GM18858 (cell line): Measurements from ENCODE around the gene CLBA1.

ENCODE experiments used
- ATAC-seq: cut with Tn5 transposase; IDR thresholded peaks from one replicate; pipeline ENCODE4 v1.9.1; 2021; ENCODE audit not compliant: unreplicated experiment

Gene CLBA1

DNA sequence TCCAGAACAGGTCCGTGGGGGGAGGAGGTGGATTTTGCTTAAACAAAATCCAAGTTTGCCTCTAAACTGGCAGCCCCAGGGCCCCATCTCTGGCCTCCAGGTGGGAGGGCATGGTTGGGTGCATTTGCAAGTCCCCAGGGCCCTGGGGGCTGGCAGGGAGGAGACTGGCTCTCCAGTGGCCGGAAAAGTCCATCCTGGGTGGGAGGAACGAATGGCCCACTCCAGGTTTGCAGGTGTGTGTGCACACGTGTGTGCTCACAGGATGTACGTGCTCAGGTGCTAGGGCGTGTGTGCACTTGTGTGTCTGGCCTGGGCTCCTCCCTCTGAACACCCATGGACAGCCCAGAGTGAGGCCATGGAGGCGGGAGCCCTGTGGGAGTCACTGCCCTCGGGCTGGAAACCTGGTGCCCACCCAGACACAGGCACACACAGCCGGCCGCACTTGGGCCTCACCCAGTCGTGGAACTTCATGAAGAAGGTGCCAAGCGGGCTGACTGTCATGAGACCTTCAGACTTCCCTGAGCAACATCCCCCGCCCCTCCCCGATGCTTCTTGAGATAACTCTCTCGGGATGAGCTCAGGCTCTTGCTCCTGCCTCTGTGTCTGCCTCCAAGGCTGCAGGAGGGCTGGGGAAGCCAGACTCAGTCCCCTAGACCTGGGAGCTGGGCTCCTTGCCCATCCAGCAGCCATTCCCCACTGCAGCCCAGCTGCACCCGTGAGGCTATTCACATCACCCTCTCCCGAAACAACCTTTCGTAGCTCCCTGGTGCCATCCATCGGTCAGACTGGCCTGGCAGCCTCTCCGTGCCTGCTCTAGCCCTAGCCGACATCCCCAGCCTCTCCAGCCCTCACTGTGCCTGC, 16.8 kb upstream of the CLBA1 start:
- ATAC-seq, result no peak

DNA sequence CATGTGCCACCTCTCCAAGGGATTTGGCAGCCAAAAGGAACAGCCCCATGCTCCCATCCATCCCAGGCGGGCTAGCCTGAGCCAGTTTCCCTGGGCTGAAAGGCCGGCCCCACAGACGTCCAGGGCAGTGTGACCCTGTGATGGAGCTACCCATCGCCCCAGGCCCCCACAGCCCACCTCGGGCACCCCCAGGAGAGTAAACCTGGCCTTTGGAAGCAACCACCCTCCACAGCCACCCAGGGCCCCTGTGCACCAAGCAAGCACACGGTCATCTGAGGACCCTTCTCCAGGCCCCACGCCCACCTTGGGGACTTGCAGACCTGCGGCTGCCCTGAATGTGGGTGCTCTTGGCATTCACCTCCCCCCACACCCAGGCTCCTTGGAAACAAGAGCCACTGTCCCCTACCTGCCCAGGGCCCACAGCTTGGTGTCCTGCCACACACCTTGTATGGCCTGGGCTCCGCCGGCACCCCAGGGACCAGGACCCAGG, 15.8 kb upstream of the CLBA1 start:
- no peak for ATAC-seq

DNA sequence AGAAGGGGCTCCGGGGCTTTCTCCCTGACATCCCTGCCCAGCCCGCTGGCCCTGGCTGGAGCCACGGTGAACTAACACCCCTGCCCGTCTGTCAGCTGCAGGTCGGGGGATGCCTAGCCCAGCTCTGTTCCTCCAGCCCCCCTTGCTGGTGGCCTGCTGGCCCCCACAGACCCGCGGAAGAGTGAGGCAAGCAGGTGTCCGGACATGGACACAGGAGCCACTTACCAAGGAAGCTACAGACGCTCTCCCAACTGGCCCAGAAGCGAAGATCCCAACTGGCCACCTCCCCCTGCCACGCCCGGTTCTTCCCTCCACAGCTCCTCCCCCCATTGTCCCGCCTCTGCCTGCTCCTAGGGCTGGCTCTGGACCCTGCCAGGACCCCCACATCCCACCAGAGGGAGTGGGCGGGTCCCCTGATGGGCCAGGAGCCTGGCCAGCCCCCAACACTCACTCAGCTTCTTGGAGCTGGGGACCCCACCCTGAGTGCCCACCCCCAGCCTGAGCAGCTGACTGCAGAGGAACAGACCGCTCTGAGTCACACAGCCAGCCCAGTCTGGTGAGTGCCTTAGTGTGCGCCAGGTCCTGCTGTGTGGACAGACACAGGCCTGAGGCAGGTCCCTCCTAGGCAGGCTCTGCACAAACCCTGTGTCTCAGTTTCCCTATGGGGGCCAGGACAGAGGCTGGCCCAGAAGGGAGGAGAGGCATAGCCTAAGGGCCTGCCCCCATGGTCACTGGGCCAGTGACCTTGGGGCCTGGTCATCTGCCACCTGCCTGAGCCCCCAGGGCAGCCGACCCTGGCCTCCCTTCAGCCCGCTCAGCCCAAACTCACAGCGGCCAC, 15.1 kb upstream of the CLBA1 start:
- ATAC-seq, result no peak

DNA sequence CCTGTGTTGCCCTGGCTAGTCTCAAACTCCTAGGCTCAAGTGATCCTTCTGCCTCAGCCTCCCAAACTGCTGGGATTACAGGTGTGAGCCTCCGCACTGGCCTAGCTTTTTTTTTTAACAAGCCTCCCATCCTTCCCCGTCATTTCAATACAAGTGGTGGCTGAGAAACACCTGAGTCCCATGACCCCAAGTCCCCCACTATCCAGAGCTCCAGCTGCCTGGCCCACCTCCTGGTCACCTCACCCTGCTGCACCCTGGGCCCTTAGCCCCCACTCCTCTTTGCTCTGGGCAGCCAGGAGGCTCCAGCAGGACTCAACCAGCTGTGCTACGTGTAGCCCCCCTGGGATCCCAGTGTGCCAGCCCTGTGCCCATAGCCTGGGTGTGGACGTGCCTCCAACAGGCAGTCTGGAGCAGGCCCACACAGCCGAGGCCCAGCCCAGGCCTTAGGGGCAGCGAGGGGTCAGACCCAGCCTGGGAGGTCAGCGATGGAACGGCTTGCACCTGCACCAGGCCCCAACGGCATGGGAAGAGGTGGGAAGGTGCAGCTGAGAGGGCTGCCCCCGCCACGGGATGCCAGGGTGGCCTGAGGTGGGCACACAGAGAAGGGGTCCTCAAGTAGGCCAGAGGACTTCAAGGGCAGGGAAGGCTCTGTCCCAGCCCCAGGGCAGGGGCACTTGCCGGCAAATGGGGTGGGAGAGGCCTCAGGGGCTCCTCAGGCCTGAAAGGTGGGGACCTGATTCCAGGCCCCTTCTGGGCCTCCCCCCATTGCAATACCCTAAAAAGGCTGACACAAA, 13.9 kb upstream of the CLBA1 start:
- no peak for ATAC-seq

DNA sequence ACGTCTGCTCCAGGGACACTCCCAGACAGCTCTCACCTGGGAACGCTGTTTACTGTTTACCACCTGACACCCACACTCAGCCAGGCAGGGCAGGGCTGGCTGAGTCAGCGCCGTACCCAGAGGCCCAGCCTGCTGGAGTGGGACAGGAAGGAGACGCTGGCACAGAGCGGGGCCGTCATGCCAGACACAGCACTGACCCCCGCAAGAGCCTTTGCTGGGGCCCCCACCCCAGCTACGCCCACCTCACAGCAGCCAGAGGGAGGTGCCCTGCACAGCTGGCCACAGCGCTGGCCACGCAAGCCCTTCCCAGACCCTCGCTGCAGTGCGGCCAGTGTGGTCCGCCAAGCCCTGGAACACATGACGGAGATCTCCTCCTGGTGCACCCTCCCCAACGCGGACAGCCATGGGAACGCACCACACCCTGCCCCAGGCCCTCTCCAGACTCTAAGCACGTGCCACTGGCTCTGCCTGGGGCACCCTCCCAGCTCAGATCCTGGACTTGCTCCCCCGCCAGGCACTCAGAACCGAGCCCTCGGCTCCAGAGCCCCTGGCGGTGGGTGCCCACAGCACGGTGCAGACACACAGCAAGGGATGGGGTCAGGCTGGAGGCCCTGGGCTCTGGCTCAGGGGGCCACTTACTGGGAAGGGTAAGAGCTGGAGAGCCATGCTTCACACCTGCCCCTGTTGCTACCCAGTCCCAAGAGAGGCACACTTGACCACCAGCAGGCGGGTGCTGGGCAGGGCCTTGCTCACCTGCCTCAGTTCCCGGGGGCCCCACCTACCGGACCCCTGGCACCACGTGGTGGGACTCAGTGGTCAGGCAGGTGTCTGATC, 13.1 kb upstream of the CLBA1 start:
- ATAC-seq, result no peak

DNA sequence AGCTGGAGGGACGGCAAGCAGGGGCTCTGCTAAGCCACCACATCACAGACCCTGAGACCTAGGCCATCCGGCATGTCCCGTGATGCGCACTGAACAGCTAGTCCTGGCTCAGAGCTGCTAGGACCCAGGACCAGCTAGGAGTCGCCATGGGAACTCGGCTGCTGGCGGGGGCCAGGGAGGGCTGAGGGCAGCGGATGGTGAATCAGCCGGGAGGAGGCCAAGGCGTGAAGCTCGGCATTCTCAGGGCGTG, 12.5 kb upstream of the CLBA1 start:
- ATAC-seq, result no peak

DNA sequence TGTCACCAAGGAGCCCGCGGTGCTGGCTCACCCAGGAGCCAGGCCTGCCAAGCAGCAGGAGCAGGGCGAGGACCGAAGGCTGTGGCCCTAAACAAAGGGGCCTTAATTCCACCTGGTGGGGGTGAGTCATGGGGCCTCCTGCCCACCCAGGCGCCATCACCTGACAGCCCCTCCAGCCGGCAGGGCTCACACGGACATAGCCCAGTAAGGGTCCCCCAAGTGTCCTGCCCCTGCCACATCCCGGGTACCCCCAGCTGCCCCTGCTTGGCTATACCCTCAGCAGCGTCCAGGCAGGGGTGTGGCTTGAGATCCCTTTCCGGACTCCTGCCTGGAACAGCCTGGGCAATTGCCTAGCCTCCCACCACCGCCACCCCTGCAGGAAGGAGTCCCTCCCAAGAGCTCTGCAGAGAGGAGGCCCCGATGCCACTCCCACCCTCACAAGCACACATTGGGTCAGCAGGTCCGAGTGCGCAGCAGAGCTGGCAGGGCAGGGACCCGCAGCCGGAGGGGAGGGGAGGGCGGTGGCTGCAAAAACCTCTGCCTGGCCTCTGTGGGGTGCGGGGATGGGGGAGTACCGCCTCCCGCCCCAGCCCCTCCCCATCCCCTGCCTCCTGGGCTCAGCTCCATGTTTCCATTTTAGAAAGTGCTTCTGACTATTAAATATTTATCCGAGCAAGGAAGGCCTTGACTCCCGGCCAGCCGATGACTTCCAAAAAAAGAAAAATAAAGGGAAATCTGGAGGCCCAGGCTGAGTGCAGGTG, 12.0 kb upstream of the CLBA1 start:
- ATAC-seq, result no peak

DNA sequence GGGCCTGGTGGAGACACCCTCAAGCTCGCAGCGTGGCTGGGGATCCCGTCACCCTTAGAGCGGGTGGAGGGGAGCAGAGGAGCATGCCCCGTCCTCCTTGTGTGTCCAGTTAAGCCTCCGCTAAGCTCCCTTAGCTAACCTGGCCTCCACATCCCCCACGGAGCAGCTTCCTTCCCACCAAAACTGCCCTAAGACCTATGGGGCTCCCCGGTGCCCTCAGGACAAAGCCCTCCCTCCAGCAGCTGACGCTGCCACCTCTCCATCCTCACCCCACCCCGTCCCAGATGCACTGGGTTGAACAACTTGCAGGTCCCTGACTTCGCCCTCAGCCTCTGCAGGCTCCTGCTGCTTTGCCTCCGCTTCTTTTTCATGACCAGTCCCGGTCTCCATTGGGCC, 11.4 kb upstream of the CLBA1 start:
- ATAC-seq, result no peak

DNA sequence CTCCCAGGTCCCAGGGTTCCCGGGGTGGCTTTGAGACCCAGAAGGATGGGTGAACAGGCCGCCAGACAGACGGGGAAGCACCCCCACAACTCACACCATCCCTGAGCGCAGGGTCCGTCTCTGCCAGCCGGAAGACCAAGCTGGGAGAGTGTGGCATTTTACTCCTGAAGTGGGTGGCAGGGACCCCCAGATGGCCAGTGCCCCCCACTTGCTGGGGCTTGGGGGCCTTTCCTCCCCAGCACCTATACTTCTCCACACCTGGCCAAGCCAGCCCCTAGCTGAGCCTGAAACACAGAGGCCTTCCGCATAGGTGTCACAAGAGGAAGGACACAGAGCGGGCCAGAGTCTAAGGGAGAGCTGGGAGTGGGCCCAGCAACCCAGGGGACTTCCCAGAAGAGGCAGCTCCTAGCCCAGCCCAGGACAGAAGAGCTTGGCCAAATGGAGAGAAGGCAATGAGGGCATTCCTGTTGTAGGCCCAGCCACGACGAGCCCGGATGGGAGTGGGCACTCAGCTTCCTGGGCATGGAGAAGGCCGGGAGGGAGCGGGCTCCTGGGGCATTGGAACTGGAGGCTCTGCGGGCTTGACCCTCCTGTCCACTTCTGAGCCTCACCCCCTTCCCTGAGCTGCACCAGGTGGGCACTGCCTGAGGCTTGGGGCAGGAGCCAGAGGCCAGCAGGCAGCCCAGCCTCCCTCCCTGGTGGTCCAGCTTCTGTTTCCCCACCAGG, 10.8 kb upstream of the CLBA1 start:
- no peak for ATAC-seq

DNA sequence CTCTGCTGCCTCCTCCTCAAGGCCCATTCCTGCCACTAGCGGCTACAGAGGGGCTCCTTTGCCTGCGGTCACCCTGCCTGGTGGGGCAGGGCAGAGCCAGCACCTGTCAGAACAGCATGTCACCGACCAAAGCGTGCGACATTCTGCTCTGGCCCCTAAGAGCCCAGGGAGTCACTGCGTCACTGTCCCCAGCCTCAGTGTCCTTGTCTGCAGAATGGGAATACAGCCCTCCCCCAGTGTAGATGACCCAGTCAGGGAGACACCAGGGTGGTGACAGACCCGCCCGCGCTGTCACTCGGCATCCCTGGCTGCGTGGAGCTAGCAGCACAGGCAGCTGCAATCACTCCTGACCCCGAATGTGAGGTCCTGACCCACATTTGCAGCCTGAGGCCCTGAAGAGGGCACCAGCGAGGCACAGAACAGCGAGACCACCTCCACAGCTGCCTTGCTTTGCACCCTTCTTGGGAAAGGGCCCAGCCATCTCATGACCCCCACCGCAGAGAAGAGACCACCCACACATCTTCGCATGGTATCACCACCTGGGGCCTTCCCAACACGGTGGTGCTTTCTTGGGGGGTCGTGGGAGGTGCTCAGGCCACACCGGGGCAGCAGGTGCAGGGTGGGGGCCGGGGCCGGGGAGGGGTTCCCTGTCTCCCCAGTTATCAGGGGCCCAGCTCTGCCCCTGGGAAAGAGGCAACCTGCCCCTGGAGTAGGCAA, 9.9 kb upstream of the CLBA1 start:
- no peak for ATAC-seq

DNA sequence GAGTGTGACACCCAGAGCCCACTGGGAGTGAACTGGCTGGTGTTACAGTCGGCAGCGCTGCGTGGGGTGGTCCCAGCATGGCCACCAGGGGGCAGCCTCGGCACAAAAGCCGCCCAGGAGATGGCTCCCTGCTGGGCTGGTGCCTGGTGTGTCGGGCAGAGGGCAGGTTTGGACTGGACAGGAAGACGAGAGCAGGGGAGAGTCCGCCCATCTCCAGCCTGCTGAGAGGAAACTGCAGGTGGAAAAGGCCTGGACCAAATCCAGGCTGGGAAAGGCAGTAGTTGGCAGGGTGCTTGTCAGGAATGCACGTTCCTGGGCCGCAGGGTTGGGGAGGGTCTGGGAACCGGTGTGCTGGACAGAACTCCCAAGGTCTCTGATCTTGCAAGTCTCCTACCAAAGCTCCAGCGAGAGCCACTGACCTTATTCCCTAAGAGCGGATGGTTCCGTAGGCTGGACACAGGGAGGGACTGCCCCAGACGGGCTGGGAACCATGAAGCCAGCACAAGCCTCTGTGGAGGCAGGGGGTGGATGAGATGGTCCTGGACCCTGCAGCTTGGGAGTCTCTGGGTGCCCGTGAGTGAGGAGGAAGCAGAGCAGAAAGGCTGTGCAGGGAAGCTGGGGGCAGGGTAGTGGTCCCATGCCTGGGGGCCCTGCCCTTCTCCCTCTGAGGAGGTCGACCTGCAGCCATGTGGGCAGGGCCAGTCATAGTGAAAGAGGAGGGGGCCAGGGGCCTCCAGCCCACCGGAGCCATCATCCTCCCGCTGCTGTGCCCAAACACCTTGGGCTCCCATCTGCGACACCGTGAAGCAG, 9.2 kb upstream of the CLBA1 start:
- ATAC-seq, result no peak

DNA sequence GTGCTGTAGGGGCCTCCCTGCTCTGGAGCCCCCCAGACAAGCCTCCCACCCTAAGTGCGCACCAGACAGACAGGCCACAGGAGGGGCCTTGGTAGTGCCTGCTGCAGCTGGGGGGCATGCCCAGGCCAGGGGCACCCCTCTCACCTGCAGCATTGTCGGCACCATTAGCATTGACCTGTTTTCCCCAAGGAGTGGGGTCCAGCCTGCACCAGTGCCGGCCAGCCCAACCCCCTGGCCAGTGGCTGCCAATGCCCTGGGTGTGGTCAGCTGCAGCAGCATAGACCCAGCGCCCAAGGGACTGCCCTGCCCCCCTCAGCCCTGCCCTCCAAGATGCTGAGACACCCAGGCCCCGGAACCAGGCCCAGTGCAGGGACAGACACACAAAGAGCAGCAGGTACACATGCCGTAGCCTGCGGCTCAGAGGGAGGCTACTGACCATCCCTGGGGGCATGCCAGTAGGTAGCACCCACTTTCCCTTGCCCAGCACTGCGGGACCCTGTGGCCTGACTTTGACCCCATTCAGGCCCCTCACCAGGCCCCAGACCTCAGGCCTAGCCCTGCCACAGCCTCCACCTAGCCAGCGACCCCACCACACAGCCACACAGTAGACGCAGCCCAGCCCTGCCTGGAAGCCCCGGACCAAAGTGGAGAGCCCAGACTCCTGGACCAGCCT, 8.4 kb upstream of the CLBA1 start:
- ATAC-seq, result no peak

DNA sequence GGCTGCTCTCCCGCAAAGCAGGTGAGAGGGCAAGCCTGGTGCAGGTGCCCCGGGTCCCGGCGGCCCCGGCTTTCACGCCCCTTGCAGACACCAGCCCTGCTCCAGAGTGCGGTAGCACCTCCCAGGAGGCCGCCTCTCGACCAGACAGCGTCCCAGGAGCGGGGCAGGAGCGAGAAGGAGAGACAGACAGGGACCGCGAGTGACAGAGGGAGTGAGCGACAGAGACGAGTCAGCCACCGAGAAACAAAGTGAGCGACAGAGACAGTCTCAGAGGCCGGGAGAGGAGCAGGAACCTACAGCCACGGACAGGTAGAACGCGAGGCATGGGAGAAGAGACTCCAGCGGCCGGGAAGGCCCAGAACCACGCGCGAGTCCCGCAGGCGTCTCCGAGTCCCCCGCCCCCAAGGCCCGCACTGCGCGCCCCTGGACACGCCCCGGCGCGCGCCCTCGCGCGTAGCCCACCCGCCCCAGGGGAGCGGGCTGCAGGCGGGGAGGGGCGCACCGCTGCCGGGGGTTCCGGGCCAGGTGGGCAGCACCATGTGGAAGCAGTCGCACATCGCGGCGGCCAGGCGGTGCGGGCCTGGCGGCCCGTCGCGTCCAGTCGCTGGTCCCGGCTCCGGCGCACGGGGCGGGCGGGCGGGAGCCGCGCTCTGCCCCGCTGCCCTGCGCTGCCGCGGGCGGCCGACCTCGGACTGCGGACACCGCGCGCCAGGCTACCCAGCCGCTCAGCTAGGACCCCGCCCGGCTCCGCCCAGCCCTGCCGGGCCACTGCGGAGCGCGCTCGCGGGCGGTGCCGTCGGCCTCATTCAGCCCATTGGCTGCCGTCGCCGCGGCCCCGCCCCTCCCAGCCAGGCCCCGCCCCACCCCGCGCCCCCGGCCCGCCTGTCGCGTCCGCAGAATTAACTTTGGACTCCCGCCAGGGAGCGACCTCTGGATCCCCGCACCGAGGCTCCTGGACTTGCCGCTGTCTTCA, 7.6 kb upstream of the CLBA1 start, which contains the start of gene AHNAK2:
AHNAK2 (minus strand) TSS at position 694 of the 973 bp plus-strand sequence; CDS start at position 557, 137 bp downstream.
- ATAC-seq, result no peak

DNA sequence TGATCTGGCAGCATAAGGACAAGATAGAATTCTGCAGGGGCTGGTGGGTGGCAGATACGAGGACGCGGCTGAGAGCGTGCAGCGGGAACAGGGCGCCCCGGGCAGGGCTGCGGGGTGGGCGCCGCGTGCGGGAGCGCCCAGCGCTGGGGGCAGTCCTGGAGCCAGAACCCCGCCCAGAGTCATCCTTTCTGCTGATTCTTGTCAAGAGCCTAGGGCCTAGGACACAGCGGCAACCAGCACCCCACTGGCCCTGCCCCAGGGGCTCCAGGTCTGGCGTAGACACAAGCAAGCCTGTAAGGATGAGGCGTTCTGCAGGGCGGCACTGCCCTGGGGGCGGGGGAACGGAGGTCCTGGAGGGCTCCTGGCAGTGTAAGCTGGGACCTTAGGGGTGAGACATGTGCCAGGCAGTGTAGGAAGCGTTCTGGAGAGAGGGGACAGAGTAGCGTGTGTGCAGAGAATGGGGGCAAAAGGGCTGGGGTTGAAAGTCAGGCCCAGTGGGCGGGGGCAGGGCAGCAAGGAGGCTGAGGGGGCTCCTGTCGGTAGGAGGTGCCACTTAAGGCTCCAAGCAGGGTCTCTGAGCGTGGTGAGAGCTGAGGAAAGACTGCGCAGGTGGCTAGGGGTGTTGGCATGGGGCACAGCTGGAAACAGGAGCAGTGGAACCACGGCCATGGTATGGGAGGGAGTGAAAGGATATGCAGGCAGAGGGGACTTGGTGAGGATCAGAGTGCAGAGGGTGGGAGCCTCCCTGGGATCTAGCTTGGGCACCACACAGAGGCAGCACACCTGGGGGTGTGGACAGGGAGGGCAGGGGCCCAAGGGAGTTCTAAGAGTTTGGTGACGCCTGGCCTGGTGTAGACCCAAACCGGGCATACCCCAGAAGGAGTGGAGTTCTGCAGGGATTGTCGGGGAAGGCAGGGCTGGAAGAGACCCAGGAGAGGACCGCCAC, 6.6 kb upstream of the CLBA1 start:
- ATAC-seq, result no peak
